HG03354 (cell line): ENCODE data around the gene CEND1.

Source experiments
- ATAC-seq: cut with Tn5 transposase; IDR thresholded peaks from one replicate; pipeline ENCODE4 v1.9.1; 2021; ENCODE audit warnings: mild to moderate bottlenecking; ENCODE audit not compliant: unreplicated experiment, poor library complexity, severe bottlenecking

Gene CEND1

DNA sequence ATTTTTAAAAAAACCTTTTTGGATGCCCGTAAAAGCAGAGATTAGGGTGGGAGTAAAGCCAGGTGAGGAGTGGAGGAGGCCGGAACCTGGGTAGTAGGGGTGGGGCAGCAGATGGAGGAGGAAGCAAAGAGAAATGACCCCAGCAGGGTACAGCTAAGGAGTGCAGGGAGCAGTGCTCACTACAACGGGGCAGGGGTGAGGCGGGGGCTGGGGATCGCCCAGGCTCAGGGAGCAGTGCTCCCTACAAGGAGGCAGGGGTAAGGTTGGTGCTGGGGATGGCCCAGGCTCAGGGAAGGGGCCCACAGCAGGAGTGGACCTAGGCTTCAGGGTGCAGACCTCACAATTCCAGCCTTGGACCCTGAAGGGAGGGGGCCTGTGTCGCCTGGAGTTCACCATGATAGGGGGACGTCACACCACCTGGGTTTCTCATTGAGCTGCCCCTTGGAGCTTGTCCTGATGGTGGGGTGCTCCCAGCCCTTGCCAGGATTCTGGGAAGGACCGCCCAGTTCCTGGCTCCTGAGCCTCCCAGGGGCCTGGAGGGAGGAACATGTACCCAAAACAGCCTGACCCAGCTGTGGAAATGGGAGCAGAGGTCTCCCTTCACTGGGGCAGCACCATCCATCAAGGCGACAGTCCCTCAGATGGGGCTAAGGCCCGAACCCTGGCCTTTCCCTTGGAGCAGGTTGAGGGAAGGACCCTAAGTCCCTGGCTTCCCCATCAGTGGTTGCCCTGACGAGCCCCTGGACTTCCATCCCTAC, 26.0 kb upstream of the CEND1 start:
- ATAC-seq = no peak

- ATAC-seq = no peak
These were observed 23.7 kb upstream of the CEND1 start for GRCh38 chr11:813456-814096.

- no peak for ATAC-seq
These were observed 23.2 kb upstream of the CEND1 start for GRCh38 chr11:813072-813455.

DNA sequence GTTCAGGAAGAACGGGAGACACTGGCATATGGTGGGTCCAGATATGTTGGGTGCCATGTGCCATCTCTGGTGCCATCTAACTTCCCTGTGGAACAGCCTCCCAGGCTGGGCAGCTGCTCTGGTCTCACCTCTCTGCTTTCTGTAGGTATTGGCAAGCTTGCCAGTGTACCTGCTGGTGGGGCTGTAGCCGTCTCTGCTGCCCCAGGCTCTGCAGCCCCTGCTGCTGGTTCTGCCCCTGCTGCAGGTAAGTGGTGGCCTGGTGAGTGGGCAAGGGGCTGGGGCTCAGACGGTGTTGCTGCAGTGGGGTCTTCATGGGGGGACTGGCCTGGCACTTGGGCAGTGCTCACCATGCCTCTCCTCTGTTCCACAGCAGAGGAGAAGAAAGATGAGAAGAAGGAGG, 22.5 kb upstream of the CEND1 start:
- no peak for ATAC-seq

DNA sequence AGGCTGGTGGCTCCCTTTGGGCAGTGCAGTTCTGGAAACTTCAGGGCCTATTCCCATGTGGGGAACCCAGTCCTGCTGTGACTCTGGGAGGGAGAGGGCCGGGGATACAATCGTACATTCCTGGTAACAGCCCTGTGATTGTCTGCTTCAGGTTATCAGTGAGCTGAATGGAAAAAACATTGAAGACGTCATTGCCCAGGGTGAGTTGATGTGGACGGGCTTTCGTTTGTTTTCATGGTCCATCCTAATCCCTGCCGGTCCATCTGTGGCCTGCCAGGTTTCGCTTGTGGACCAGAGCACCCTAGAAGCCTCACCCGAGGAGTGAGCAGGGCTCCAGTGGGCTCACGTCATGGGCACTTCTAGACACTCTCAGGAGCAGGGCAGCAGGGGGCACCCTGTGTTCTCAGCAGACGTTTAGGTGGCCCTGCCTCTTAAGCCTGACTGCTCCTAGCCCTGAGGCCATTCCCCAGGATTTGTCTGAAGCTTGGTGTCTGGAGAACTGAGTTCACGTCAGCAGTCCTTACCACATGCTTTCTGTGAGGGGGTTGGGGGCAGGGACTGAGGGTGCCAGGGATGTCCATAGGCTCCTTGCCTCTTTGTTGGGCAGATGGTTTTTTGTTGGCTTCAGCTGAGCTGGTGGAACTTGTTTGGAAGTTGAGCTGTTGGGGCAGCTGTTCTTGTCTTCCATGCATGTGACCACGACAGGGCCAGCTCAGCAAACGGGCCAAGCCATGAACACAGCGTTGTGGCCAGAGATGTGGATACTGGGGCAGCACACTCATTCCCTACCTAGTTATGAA, 21.8 kb upstream of the CEND1 start:
- ATAC-seq = no peak

DNA sequence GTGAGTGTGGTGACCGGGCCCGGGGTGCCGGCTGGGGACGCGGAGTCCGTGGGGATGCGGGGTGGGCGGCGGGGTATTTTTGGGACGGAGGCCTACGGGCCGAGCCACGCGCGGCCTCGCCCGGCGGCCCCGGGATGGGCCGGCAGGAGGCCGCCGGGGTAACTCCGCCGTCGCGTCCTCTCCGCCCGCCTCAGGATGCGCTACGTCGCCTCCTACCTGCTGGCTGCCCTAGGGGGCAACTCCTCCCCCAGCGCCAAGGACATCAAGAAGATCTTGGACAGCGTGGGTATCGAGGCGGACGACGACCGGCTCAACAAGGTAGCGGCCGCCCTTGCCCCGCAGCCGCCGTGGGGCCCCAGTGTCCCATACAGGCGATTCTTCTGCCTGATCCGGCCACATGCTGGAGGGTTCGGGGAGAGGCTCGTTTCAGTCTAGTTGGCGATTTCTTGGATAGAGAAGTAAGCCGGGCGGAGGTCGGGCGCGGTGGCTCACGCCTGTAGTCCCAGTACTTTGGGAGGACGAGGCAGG, 20.2 kb upstream of the CEND1 start:
- peak; percentile 20 for ATAC-seq

DNA sequence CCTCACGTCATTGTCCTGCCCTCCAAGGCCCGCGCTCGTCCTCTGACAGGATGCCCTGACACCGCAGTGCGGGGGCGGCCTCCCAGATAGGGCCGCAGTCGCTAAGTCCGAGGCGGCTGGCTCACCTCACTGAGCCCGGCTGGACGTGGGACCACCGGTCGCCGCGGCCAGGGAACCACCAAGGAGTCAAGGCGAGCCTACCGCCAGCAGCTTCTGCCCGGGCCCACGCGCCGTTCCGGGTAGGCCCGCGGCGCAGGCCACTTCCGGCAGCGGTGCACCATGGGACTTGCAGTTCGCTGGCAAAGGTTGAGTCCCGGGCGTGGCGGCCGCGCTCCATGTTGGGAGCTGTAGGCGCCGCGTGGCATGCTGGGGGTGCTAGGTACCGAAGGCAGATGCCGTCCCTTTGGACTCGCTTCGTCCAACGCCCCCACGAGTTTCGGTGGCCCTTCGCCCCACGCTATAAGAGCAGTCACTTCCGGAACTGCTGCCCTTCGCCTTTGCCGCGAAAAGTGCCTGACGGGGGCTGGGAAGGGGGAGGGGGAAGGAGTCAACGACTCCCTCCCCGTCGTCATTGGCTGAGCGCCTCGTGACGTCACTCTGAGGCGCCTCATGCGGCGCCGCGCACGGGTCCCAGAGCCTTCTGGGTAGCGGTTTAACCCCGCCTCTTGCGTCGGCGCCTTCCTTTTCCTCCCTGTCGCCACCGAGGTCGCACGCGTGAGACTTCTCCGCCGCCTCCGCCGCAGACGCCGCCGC, 19.6 kb upstream of the CEND1 start, which contains the start of gene RPLP2:
RPLP2 (plus strand) TSS at position 681 of the 753 bp plus-strand sequence. CDS start 268 bp downstream, outside the sequence.
- peak; percentile 77 for ATAC-seq

GRCh38 chr11:808427-809286, 18.8 kb upstream of the CEND1 start:
- peak; percentile 1 for ATAC-seq

- ATAC-seq = no peak
These were observed 14.7 kb upstream of the CEND1 start for GRCh38 chr11:804599-804964.

DNA sequence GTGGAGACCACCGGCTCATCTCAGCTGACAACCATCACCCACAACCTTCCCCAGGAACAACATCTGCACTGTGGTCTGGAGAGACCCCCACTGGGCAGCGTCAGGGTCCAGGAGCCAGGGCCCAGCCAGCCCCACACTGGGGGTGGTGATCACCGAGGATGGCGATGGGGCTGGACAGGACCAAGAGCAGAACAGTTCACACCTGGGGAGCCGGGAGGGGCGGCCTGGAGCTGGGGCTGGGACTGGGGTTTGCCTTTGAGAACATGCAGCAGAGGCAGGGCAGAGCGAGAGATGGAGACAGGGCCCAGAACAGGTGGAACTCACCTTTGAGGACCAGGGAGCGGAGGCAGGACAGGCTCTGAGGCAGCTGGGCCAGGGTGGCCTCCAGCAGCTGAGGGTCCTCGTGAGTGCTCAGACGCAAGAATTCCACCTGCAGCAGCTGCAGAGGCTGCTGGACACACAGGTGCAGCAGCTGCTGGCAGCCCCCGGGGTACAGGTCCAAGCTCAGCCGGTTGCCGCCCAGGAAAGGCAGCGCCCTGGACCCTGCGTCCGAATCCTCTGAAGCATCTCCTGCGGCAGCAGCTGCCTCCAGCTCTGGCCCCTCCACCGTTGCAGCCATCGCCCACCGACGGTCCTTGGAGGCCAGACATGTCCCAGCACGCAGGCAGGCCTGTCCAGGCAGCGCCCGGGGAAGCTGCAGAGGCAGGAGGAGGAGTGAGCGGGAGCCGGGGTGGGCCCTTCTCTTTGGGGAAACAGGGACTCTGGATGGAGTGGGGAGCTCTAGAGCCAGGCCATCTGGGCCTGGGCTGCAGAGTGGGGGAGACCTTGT, 14.1 kb upstream of the CEND1 start:
- ATAC-seq = no peak

- no peak for ATAC-seq
These were observed 13.5 kb upstream of the CEND1 start for GRCh38 chr11:803467-803742.

GRCh38 chr11:802693-803466, 13.0 kb upstream of the CEND1 start:
- no peak for ATAC-seq

DNA sequence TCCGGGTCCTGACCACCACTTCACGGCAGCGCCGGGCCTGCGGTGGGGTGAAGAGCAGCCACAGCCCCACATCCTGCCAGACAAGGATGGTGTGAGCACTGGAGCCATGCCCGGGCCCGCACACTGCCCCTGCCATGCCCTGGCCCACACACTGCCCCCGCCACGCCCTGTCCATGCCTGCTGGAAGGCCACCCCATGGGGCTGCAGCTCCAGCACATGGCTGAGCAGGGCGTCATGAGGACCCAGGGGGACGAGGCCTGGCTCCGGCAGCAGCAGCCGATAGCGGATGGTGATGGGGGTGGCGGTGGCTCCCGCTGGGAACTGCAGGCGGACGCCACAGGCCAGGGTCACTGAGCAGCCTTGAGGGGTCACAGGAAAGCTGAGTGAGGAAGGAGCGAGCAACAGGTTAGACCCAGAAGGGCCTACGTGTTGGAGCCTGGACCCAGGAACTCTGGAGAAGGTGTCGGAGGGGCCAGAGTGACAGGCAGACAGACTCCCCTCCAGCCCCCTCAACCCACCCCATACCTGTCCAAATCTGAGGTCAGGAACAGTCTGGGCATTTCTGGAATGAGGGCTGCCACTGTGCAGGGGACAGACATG, 12.2 kb upstream of the CEND1 start:
- no peak for ATAC-seq

DNA sequence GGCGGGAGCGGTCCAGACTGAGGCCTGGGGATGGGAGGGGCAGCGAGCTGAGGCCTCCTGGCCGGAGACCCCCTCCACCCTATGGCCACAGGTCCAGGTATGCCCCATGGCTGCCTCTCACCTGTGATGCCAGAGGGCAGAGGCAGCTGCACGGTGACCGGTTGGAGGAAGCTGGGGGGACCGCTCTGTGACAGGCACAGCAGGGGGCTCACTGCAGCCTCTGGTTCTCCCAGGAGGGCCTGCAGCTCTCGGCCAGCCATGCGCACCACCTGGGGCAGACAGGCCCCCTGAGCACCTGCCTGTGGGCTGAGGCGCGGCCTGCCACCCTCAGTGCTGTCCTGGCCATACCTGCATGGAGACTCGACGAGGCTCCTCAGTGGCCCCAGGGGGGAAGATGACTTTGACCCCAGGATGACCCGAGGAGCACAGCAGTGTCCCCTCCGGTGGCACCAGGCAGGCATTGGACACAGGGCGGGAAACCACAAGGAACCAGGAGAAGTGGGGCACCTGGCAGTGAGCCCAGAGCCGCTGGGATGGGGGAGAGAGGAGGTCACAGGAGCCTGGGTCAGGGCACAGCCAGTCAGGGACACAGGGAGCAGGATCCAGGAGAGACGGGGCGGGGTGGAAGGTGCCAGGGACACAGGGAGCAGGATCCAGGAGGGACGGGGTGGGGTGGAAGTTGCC, 11.3 kb upstream of the CEND1 start:
- ATAC-seq = no peak

- ATAC-seq = no peak
These were observed 10.6 kb upstream of the CEND1 start for GRCh38 chr11:800473-800872.

DNA sequence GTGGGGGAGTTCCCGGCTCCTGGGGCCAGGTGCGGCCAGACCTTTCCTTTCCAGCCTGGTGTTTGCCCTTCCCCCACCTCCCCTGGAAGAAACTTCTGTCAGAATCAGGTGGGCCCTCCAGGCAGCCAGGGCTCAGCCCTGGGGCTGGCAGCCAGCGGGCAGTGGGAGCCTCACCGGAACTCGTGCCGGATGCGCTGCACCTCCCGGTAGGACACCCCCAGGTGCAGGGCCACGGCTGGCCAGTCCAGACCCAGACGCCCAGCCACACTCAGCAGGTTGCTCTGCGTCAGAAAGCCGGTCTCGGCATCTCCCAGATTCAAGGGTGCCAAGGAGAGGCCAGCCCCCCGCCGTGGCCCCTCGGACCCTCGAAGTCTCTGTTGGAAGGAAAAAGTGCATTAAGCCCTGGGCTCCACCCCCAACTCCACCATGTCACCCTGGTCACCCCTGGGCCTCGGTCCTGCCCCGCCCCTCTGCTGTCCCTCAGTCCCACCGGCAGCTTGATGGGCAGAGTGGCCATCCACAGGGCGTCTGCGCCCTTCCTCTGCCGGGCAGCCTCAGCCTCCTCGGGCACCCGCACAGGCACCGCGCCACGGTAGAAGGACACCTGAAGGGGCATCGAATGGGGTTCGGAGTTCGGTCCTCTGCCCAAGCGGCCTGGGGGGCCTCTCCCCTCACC, 9.9 kb upstream of the CEND1 start:
- ATAC-seq = no peak
